ENCODE measurements around the gene SLC35F4. TPM values are rescaled to one million over a fixed set of nuclear protein-coding genes. Genes with fewer than 3 reads are reported as not detected.
"Not testable (repeated sequence)": the region's sequence is repeated elsewhere in the genome, so short reads cannot be mapped to it uniquely, and the experiment has no call there.

The SLC35F4 gene
- total RNA-seq, 1 donor from 2014 or later = 0.14 TPM

GRCh38 chr14:57725399-57726077 is 140.4 kb downstream of the SLC35F4 start:
- H3K36me3 Mint-ChIP-seq (ENCODE audit: insufficient read depth) = no peaks in the 10 kb centered on the region
- TF ChIP-seq, protein P1, sequence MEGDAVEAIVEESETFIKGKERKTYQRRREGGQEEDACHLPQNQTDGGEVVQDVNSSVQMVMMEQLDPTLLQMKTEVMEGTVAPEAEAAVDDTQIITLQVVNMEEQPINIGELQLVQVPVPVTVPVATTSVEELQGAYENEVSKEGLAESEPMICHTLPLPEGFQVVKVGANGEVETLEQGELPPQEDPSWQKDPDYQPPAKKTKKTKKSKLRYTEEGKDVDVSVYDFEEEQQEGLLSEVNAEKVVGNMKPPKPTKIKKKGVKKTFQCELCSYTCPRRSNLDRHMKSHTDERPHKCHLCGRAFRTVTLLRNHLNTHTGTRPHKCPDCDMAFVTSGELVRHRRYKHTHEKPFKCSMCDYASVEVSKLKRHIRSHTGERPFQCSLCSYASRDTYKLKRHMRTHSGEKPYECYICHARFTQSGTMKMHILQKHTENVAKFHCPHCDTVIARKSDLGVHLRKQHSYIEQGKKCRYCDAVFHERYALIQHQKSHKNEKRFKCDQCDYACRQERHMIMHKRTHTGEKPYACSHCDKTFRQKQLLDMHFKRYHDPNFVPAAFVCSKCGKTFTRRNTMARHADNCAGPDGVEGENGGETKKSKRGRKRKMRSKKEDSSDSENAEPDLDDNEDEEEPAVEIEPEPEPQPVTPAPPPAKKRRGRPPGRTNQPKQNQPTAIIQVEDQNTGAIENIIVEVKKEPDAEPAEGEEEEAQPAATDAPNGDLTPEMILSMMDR (IDR thresholded peaks at IDR 0.05; ENCODE audit: unreplicated experiment) = no peak

GRCh38 chr14:57722141-57722540 is 143.8 kb downstream of the SLC35F4 start:
- not testable (repeated sequence) for H3K27me3 Mint-ChIP-seq; H3K36me3 Mint-ChIP-seq (ENCODE audit: insufficient read depth); H3K27ac Mint-ChIP-seq; DNase-seq (ENCODE audit: low spot score, unreplicated experiment); H3K4me3 Mint-ChIP-seq (ENCODE audit: low read depth); H3K4me1 Mint-ChIP-seq (ENCODE audit: low read depth)
- H3K9me3 Mint-ChIP-seq (ENCODE audit: low read depth) = peaks cover 18% of the 10 kb centered on the region

More at GRCh38 chr14:57725399-57726077, 140.4 kb downstream of the SLC35F4 start:
- H3K4me3 Mint-ChIP-seq (ENCODE audit: low read depth) = no peak overlapping the region
- no peak for DNase-seq (ENCODE audit: low spot score, unreplicated experiment)
- H3K9me3 Mint-ChIP-seq (ENCODE audit: low read depth) = peaks cover 13% of the 10 kb centered on the region
- H3K27ac Mint-ChIP-seq = no peak overlapping the region
- H3K27me3 Mint-ChIP-seq = no peaks in the 10 kb centered on the region
- no peaks in the 10 kb centered on the region for H3K4me1 Mint-ChIP-seq (ENCODE audit: low read depth)

DNA sequence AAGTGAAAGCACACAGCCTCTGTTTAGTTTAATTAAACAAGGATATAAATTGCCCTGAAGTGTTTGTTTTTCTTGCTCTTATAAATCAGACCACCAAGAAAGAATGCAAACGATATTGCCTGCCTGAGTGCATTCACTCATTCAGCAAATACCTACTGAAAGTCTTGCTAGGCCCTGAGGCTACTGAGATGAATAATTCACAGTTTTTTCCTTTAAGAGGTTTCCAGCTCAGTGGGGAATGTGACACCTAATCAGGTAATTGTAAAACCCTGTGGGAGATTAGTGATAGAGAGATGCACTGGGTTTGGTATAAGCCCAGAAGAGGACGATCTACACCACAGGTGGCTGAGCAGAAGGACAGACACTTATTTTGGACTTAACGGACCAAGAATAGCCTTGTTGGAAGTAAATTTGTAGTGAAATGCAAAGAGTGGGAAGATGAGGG is 151.4 kb downstream of the SLC35F4 start:
- H3K27ac Mint-ChIP-seq = no peak overlapping the region
- TF ChIP-seq, protein P1 (IDR thresholded peaks at IDR 0.05; ENCODE audit: unreplicated experiment) = no peak

DNA sequence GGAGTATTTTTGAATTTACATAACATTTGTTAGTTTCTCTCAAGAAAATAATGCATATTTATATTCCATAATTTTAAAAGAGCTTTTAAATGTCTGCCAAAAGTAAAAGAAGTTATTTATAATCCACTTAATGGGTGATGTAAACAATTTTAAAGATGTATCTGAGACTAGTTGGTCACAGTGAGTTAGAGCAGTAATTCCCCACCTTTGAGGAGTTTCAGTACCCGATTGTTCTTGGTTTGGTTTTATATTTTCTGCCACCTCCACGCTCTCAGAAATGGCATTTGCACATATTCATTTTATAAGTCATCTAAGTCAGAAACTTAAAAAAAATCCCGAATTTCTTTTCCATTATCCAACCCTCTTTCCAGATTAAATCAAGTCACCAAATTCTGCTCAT is 153.2 kb downstream of the SLC35F4 start:
- peaks cover 10% of the 10 kb centered on the region for H3K4me1 Mint-ChIP-seq (ENCODE audit: low read depth)

More for the DNA sequence above, 151.4 kb downstream of the SLC35F4 start:
- no peak overlapping the region for H3K4me3 Mint-ChIP-seq (ENCODE audit: low read depth)
- DNase-seq (ENCODE audit: low spot score, unreplicated experiment) = no peak
- peaks cover 16% of the 10 kb centered on the region for H3K27me3 Mint-ChIP-seq
- H3K4me1 Mint-ChIP-seq (ENCODE audit: low read depth) = peaks cover 10% of the 10 kb centered on the region
- peaks cover 2% of the 10 kb centered on the region for H3K36me3 Mint-ChIP-seq (ENCODE audit: insufficient read depth)
- peaks cover 12% of the 10 kb centered on the region for H3K9me3 Mint-ChIP-seq (ENCODE audit: low read depth)

DNA sequence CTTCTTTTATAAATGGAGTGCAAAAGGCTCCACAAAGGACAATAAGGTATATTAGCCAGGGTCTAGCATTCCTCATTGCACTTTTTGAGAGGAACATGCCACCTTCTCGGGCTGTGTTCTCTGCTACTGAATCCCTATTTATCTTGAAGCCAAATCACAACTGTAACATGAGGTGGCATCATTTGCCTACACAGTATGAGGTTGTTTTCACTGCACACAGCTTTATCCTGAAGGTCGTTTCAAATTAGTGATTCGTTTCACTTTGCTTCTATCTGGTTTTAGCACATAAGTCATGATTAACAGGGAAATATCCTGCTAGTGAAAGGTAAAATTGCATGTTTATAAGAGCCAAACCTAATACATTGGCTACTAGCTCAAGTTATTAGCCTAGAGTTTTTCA is 153.8 kb downstream of the SLC35F4 start:
- TF ChIP-seq, protein P1 (IDR thresholded peaks at IDR 0.05; ENCODE audit: unreplicated experiment) = no peak
- DNase-seq (ENCODE audit: low spot score, unreplicated experiment) = no peak
- H3K27me3 Mint-ChIP-seq = peaks cover 16% of the 10 kb centered on the region
- peaks cover 14% of the 10 kb centered on the region for H3K9me3 Mint-ChIP-seq (ENCODE audit: low read depth)
- peaks cover 5% of the 10 kb centered on the region for H3K36me3 Mint-ChIP-seq (ENCODE audit: insufficient read depth)
- peaks cover 10% of the 10 kb centered on the region for H3K4me1 Mint-ChIP-seq (ENCODE audit: low read depth)
- no peak overlapping the region for H3K4me3 Mint-ChIP-seq (ENCODE audit: low read depth)
- no peak overlapping the region for H3K27ac Mint-ChIP-seq

More for the DNA sequence above, 153.2 kb downstream of the SLC35F4 start:
- Mint-ChIP-seq H3K36me3 (ENCODE audit: insufficient read depth) (peaks cover 5% of the 10 kb centered on the region), H3K4me3 (ENCODE audit: low read depth) (no peak overlapping the region), H3K27ac (no peak overlapping the region), H3K9me3 (ENCODE audit: low read depth) (peaks cover 14% of the 10 kb centered on the region), H3K27me3 (peaks cover 16% of the 10 kb centered on the region)
- TF ChIP-seq, protein P1 (IDR thresholded peaks at IDR 0.05; ENCODE audit: unreplicated experiment) = no peak
- no peak for DNase-seq (ENCODE audit: low spot score, unreplicated experiment)

GRCh38 chr14:57709909-57710308 is 156.0 kb downstream of the SLC35F4 start:
- Mint-ChIP-seq H3K4me1 (ENCODE audit: low read depth) (peaks cover 9% of the 10 kb centered on the region), H3K4me3 (ENCODE audit: low read depth) (no peak overlapping the region), H3K9me3 (ENCODE audit: low read depth) (peaks cover 14% of the 10 kb centered on the region), H3K36me3 (ENCODE audit: insufficient read depth) (peaks cover 5% of the 10 kb centered on the region), H3K27me3 (peaks cover 9% of the 10 kb centered on the region), H3K27ac (no peak overlapping the region)
- DNase-seq (ENCODE audit: low spot score, unreplicated experiment) = no peak
- TF ChIP-seq, protein P1 (IDR thresholded peaks at IDR 0.05; ENCODE audit: unreplicated experiment) = no peak

GRCh38 chr14:57709086-57709485 is 156.8 kb downstream of the SLC35F4 start:
- H3K4me1 Mint-ChIP-seq (ENCODE audit: low read depth); H3K27ac Mint-ChIP-seq; H3K27me3 Mint-ChIP-seq; DNase-seq (ENCODE audit: low spot score, unreplicated experiment); H3K4me3 Mint-ChIP-seq (ENCODE audit: low read depth); H3K36me3 Mint-ChIP-seq (ENCODE audit: insufficient read depth): not testable (repeated sequence)
- peaks cover 14% of the 10 kb centered on the region for H3K9me3 Mint-ChIP-seq (ENCODE audit: low read depth)
